Loucy (cell line): ENCODE data around the gene RAD51B.

Experiments used
- H2AFZ ChIP-seq: fragments of 200-600 bp; sonication (generic); 2 replicates; pipeline ENCODE4 v1.6.0; 2016; ENCODE audit warnings: antibody characterized with exemption, mild to moderate bottlenecking, low read length, moderate library complexity
- H3F3A ChIP-seq: fragments of 200-600 bp; 2 replicates; pipeline ENCODE4 v1.6.0; 2016; ENCODE audit warnings: antibody characterized with exemption, low read depth, mild to moderate bottlenecking
- H3K27me3 ChIP-seq: fragments of 200-600 bp; sonication (generic); 2 replicates; pipeline ENCODE4 v1.6.1; 2014; ENCODE audit warnings: low read length, mild to moderate bottlenecking; ENCODE audit not compliant: insufficient read depth, poor library complexity, severe bottlenecking
- H3K36me3 ChIP-seq: fragments of 200-600 bp; sonication (generic); 2 replicates; pipeline ENCODE4 v1.6.1; 2016; ENCODE audit warnings: low read length; ENCODE audit not compliant: insufficient read depth
- H3K4me1 ChIP-seq: fragments of 200-600 bp; sonication (generic); 2 replicates; pipeline ENCODE4 v1.5.1; 2014; ENCODE audit warnings: low read length, mild to moderate bottlenecking; ENCODE audit not compliant: insufficient read depth, poor library complexity, severe bottlenecking
- H3K4me2 ChIP-seq: fragments of 200-600 bp; sonication (generic); 2 replicates; pipeline ENCODE4 v1.6.0; 2014; ENCODE audit warnings: antibody characterized with exemption, low read length, low read depth, mild to moderate bottlenecking; ENCODE audit not compliant: poor library complexity, severe bottlenecking
- H3K4me3 ChIP-seq: fragments of 200-600 bp; sonication (generic); 2 replicates; pipeline ENCODE4 v1.5.1; 2014; ENCODE audit warnings: low read length, mild to moderate bottlenecking, mixed read lengths; ENCODE audit not compliant: poor library complexity, severe bottlenecking
- H3K79me2 ChIP-seq: fragments of 200-600 bp; sonication (generic); 2 replicates; pipeline ENCODE4 v1.6.1; 2014; ENCODE audit warnings: low read length; ENCODE audit not compliant: insufficient read depth
- H3K9ac ChIP-seq: fragments of 200-600 bp; sonication (generic); 2 replicates; pipeline ENCODE4 v1.6.0; 2014; ENCODE audit warnings: mild to moderate bottlenecking, low read depth, low read length, moderate library complexity; ENCODE audit not compliant: poor library complexity, severe bottlenecking
- H3K9me2 ChIP-seq: fragments of 200-600 bp; sonication (generic); replicated peaks from 2 replicates; pipeline ENCODE4 v1.6.1; 2016; ENCODE audit warnings: low read depth, low read length, mixed read lengths
- H3K9me3 ChIP-seq: fragments of 200-600 bp; sonication (generic); 2 replicates; pipeline ENCODE4 v1.6.1; 2014; ENCODE audit warnings: mild to moderate bottlenecking, antibody characterized with exemption, low read length, low read depth; ENCODE audit not compliant: insufficient read depth
- H4K20me1 ChIP-seq: fragments of 200-600 bp; sonication (generic); 2 replicates; pipeline ENCODE4 v1.6.0; 2014; ENCODE audit warnings: antibody characterized with exemption, low read length, mild to moderate bottlenecking; ENCODE audit not compliant: insufficient read depth, poor library complexity, severe bottlenecking
- CTCF ChIP-seq: fragments of 200-600 bp; sonication (generic); conservative IDR thresholded peaks from 2 replicates; pipeline ENCODE4 v1.5.1; 2014; ENCODE audit warnings: mild to moderate bottlenecking, antibody characterized with exemption, low read length
- EZH2phosphoT487 ChIP-seq: fragments of 200-600 bp; IDR thresholded peaks from 2 replicates; pipeline ENCODE4 v1.6.1; 2018; ENCODE audit warnings: antibody characterized with exemption, mild to moderate bottlenecking, moderate library complexity, borderline replicate concordance

RAD51B gene

GRCh38 chr14:67940486-67941455, 121.2 kb downstream of the RAD51B start:
- Histone ChIP-seq H3K4me3 (no peak overlapping the region), H3K27me3 (no peaks in the 10 kb centered on the region), H3K4me1 (peaks cover 14% of the 10 kb centered on the region), H3K9me2 (no peaks in the 10 kb centered on the region), H3K9ac (no peak overlapping the region), H4K20me1 (no peaks in the 10 kb centered on the region), H3K36me3 (no peaks in the 10 kb centered on the region), H2AFZ (no peak overlapping the region), H3F3A (no peaks in the 10 kb centered on the region), H3K4me2 (no peak overlapping the region), H3K79me2 (no peaks in the 10 kb centered on the region), H3K9me3 (no peaks in the 10 kb centered on the region)
- TF ChIP-seq EZH2phosphoT487 (no peak), CTCF (no peak)

GRCh38 chr14:67941456-67942018, 122.0 kb downstream of the RAD51B start:
- H3K9ac ChIP-seq, result no peak overlapping the region
- H3K79me2 ChIP-seq, result no peaks in the 10 kb centered on the region
- no peaks in the 10 kb centered on the region for H3K36me3 ChIP-seq
- no peaks in the 10 kb centered on the region for H4K20me1 ChIP-seq
- no peak overlapping the region for H3K4me3 ChIP-seq
- H3K9me2 ChIP-seq, result no peaks in the 10 kb centered on the region
- peaks cover 14% of the 10 kb centered on the region for H3K4me1 ChIP-seq
- H3K9me3 ChIP-seq, result no peaks in the 10 kb centered on the region
- H3F3A ChIP-seq, result no peaks in the 10 kb centered on the region
- H2AFZ ChIP-seq, result no peak overlapping the region
- no peak overlapping the region for H3K4me2 ChIP-seq
- no peaks in the 10 kb centered on the region for H3K27me3 ChIP-seq
- TF ChIP-seq CTCF, result no peak
- no peak for TF ChIP-seq EZH2phosphoT487

- Histone ChIP-seq H3K4me2 (no peak overlapping the region), H4K20me1 (no peaks in the 10 kb centered on the region), H3K79me2 (no peaks in the 10 kb centered on the region), H2AFZ (no peak overlapping the region), H3F3A (no peaks in the 10 kb centered on the region), H3K4me1 (peaks cover 14% of the 10 kb centered on the region), H3K9ac (no peak overlapping the region), H3K36me3 (no peaks in the 10 kb centered on the region), H3K27me3 (no peaks in the 10 kb centered on the region), H3K9me2 (no peaks in the 10 kb centered on the region), H3K4me3 (no peak overlapping the region), H3K9me3 (no peaks in the 10 kb centered on the region)
- no peak for TF ChIP-seq CTCF
Observed at GRCh38 chr14:67942080-67942710, 122.6 kb downstream of the RAD51B start.
